Activated CD4-positive, alpha-beta T cell treated with anti-CD3 and anti-CD28 coated beads, Interleukin-2, amount 50 U/mL, for 1 hour (primary cell): ENCODE results near the gene POT1.

Experiments
- DNase-seq: peaks from one replicate; pipeline ENCODE4 v3.0.0-alpha.2; 2020

Gene POT1

GRCh38 chr7:124908259-124908658, 21.4 kb downstream of the POT1 start:
- no peak for DNase-seq

GRCh38 chr7:124907490-124907889, 22.1 kb downstream of the POT1 start:
- no peak for DNase-seq

GRCh38 chr7:124898531-124898930, 31.1 kb downstream of the POT1 start:
- no peak for DNase-seq

- DNase-seq = no peak
Observed at GRCh38 chr7:124896001-124896400, 33.6 kb downstream of the POT1 start.

- no peak for DNase-seq
Observed at GRCh38 chr7:124893140-124893827, 36.3 kb downstream of the POT1 start.

- no peak for DNase-seq
Observed at GRCh38 chr7:124887247-124887646, 42.4 kb downstream of the POT1 start.

- no peak for DNase-seq
Observed at GRCh38 chr7:124881981-124882380, 47.6 kb downstream of the POT1 start.

- no peak for DNase-seq
Observed at GRCh38 chr7:124879771-124880170, 49.9 kb downstream of the POT1 start.

- no peak for DNase-seq
Observed at GRCh38 chr7:124879103-124879502, 50.5 kb downstream of the POT1 start.

GRCh38 chr7:124874644-124875163, 54.9 kb downstream of the POT1 start:
- no peak for DNase-seq

- no peak for DNase-seq
Observed at GRCh38 chr7:124857672-124858235, 71.9 kb downstream of the POT1 start.

GRCh38 chr7:124856299-124856888, 73.2 kb downstream of the POT1 start:
- no peak for DNase-seq

- DNase-seq = no peak
Observed at GRCh38 chr7:124843336-124843735, 86.3 kb downstream of the POT1 start.

GRCh38 chr7:124840435-124840834, 89.2 kb downstream of the POT1 start:
- DNase-seq = no peak

- no peak for DNase-seq
Observed at GRCh38 chr7:124839687-124840086, 89.9 kb downstream of the POT1 start.

GRCh38 chr7:124836173-124836572, 93.5 kb downstream of the POT1 start:
- DNase-seq = no peak

- no peak for DNase-seq
Observed at GRCh38 chr7:124818807-124819206, 110.8 kb downstream of the POT1 start.

- no peak for DNase-seq
Observed at GRCh38 chr7:124813994-124814798, 115.4 kb downstream of the POT1 start.

GRCh38 chr7:124812764-124813163, 116.9 kb downstream of the POT1 start:
- DNase-seq = no peak

- DNase-seq = no peak
Observed at GRCh38 chr7:124811341-124811740, 118.3 kb downstream of the POT1 start.

GRCh38 chr7:124810605-124811004, 119.0 kb downstream of the POT1 start:
- no peak for DNase-seq

GRCh38 chr7:124808206-124808605, 121.4 kb downstream of the POT1 start:
- no peak for DNase-seq

- no peak for DNase-seq
Observed at GRCh38 chr7:124801330-124801895, 128.2 kb downstream of the POT1 start.
